ENCODE results near the gene SYT9. TPM values are rescaled to one million over a fixed set of nuclear protein-coding genes. Genes with fewer than 3 reads are reported as not detected.

SYT9 gene
- total and polyA plus RNA-seq, 2 of the 8 experiments (the other 6 are each of a cell fraction or from before 2014, with no cell fraction given): 1.5 to 2.9 TPM

DNA sequence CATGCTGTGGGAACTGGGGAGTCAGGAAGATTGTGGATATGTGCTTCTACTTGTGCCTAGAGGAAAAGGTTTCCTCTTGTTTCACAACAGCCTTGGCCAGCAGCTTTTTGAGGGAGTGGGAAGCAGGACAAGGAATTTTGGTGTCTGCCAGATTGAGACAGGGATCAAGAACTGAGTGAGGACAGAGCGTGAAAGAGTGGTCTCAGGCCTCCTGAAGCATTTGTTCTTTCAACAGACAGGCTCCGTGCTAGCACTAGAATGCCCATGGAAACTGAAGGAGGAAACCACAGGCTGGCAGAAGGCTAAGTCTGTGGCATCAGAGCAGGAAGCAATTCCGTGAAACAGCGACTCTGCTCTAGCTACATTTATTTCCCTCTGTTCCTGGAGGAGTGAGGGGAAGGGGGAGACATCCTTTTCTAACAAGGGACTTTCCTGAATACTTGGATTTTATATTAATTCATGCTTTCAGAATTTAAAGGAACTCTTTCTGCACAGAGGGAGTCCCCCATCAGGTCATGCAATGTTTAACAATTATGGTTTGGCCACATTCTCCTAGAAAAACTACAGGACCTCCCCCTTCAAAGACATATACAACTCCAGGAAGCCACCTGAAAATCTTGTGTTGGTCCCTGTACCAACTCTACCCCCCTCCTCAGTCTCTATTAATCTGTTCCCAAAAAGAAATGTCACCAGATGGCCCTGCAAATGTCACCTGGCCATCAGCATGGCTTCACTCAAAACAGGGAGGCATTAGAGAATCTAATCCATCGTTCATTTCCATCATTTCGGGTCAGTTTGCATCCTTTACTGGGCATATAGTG lies 96.1 kb downstream of the SYT9 start (continued):
- TF ChIP-seq TCF12 (IDR thresholded peaks at IDR 0.05; ENCODE audit: low read depth, low read length) (no peak), EP300 (IDR thresholded peaks at IDR 0.05; ENCODE audit: borderline replicate concordance in 1 of 2, low read depth in 2 of 2, low read length in 2 of 2) (no peak), POLR2A (IDR thresholded peaks at IDR 0.05; ENCODE audit: control extremely low read depth in 1 of 2, low read depth in 2 of 2, low read length in 2 of 2) (no peak), TAF7 (optimal IDR thresholded peaks at IDR 0.05; ENCODE audit: borderline replicate concordance, low read depth, low read length) (no peak), CEBPB (IDR thresholded peaks at IDR 0.05; ENCODE audit: low read depth, low read length) (no peak)
- TF ChIP-seq, protein P1, sequence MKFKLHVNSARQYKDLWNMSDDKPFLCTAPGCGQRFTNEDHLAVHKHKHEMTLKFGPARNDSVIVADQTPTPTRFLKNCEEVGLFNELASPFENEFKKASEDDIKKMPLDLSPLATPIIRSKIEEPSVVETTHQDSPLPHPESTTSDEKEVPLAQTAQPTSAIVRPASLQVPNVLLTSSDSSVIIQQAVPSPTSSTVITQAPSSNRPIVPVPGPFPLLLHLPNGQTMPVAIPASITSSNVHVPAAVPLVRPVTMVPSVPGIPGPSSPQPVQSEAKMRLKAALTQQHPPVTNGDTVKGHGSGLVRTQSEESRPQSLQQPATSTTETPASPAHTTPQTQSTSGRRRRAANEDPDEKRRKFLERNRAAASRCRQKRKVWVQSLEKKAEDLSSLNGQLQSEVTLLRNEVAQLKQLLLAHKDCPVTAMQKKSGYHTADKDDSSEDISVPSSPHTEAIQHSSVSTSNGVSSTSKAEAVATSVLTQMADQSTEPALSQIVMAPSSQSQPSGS (IDR thresholded peaks at IDR 0.05; ENCODE audit: low read length): no peak

All from H1 (cell line).